Cardiac fibroblast (primary cell): ENCODE measurements around the gene NFIB.

ENCODE experiments used
- DNase-seq, 2 donors: peaks; one replicate each; pipeline versions ENCODE4 v3.0.0 to v3.0.0-alpha.2; 2010; ENCODE audit warnings: low read depth in 2 of 2
- H3K4me3 ChIP-seq, 2 donors: replicated peaks in 1 of 2; 1 replicate in 1 of 2; 2 replicates in 1 of 2; pipeline ENCODE4 v1.5.1; 2011; ENCODE audit warnings: low read depth in 2 of 2, low read length in 2 of 2, mild to moderate bottlenecking in 2 of 2, moderate library complexity in 1 of 2
- CTCF ChIP-seq: IDR thresholded peaks from one replicate; pipeline ENCODE4 v1.5.1; 2011; ENCODE audit warnings: low read depth, mild to moderate bottlenecking, low read length, inconsistent platforms

The NFIB gene

GRCh38 chr9:14275331-14275730 is 38.6 kb downstream of the NFIB start:
- H3K4me3 ChIP-seq: no peak overlapping the region
- TF ChIP-seq CTCF: no peak
- DNase-seq: peak in 1 of 2 donors; percentile 29

- no peak overlapping the region for H3K4me3 ChIP-seq
- TF ChIP-seq CTCF: no peak
These were observed 40.2 kb downstream of the NFIB start for GRCh38 chr9:14273696-14274121.

GRCh38 chr9:14272927-14273528 is 40.9 kb downstream of the NFIB start:
- H3K4me3 ChIP-seq: no peak overlapping the region
- DNase-seq: peak in 1 of 2 donors; percentile 19
- TF ChIP-seq CTCF: no peak

More at GRCh38 chr9:14273696-14274121, 40.2 kb downstream of the NFIB start:
- peak in 1 of 2 donors; percentile 49 for DNase-seq

- H3K4me3 ChIP-seq: no peak overlapping the region
- peak; percentile 80 to 87 for DNase-seq
- TF ChIP-seq CTCF: no peak
These were observed 42.8 kb downstream of the NFIB start for GRCh38 chr9:14271093-14271673.

- no peak for TF ChIP-seq CTCF
- peak; percentile 54 to 63 for DNase-seq
- H3K4me3 ChIP-seq: no peak overlapping the region
These were observed 43.4 kb downstream of the NFIB start for GRCh38 chr9:14270358-14271092.

- no peak overlapping the region for H3K4me3 ChIP-seq
- TF ChIP-seq CTCF: no peak
- DNase-seq: no peak
These were observed 44.0 kb downstream of the NFIB start for GRCh38 chr9:14269916-14270315.
